ENCODE measurements around the gene ANKIB1.
A peak's percentile ranks its signal among the peaks of the same experiment; 100 is the strongest.

Gene ANKIB1

DNA sequence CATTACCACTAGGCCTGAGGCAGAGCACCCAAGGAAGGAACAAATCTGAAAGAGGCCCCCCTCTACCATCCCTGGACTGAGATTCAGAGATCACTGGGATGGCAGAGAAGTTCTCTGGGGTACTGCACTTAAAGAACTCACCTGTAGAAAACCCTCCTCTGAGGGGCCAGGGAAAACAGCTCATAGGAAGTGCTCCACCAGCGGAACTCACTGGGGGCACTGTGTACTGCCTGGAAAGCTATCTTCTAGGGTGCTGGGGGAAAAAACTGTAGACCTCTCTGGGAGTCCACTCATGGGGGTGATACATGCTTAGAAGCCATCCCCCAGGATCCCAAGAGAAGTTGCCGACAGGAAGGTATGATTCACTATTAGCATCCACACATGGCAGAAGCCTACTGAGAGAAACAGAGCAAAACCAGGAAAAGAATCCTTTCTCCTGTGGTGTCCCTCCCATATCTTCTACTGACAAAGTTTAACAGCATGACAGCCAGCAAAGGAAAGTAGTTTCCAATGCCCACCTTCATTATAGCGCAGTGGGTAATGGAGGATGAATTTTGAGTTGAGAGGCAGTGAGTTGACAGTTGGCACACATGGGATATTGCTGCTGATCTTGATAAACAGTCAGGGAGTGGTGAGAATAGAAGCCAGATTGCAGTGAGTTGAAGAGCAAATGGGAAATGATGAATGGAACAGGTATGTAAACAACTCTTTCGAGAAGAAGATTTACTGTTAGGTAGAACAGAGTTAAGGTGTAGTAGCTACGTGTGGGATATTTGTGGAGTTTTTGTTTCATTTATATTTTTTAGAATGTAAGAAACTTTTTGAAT lies 20.9 kb downstream of the ANKIB1 start:
- no peak for DNase-seq

DNA sequence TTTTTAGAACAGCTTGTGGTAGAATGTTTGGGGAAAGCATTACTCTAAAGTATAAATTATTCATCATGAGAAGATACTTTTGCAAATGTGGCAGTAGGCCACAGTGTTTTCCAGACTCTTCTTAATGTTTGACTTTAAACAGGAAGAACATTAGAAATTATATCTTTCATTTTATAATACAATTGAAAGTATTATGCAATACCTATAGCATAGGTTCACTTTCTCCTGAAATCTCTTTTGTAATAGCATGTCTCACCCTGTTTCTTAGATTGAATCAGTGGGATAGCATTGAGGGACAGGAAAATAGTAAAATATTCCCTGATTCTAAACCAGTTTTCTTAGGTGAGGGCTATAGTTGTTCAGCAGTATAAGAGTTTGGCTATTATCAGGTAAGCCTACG lies 23.1 kb downstream of the ANKIB1 start:
- DNase-seq: no peak

DNA sequence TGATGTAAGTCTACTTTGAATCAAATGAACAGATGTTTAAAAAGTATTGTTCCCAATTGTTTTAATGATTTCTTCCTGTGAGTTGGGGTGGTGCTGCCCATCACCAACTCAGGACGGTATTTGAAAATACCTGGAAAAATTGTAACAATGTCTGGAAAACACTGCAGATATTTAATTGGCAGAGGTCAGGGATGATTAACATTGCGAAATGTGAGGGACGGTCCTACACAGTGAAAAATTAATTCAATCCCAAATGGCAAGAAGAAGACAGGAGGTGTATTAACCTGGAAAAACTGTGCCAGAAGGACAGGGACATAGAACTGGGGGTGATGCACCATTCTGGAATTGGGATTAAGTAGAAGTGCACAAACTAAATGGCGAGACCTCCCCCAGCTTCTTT lies 29.6 kb downstream of the ANKIB1 start:
- DNase-seq: no peak

DNA sequence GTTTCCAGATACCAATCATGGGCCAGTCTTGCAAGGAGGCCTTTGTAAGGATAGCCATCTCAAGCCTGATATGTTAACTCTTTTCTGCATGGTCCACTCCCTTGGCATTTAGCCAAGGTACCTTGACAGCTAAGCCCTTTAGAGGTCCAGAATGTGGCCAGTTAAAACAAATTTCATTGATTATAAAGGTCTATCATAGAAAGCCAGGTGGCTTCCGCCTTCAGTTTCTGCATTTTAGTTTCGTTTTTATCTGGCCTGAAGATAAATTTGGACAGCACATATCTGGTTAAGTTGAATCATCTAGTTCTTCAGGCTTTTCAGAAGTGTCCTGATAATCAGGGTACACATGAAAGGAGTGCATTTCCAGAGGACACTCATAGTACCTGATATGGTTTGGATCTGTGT lies 30.7 kb downstream of the ANKIB1 start:
- DNase-seq: peak; percentile 27

DNA sequence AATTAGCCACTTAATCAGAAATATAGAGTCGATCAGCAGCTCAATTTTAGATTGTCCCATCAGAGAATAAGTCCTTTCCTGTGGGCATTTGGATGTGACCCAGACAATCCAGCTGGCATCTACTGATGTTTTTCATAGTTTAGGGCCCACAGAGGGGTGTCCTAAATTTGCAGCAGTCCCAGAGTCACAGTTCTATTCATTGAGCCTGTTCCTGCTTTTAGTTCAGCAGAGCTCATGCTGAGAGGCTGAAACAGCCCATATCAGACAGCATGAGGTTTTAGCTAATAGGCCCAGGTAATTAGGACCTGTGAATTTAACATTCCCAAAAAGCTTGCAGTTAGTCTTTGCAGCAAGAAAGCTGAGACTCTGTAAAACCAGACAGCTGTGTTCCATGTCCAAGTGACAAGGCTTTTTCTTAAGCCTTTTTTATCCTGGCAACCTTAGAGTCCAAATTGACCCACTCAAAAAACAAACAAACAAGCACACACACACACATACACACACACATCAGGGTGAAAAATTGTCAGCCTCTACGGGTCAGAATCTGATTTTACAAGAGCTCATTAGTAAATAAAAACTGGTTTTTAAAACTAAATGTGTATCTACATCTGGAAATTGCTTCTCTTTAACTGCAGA lies 33.7 kb downstream of the ANKIB1 start:
- no peak for DNase-seq

DNA sequence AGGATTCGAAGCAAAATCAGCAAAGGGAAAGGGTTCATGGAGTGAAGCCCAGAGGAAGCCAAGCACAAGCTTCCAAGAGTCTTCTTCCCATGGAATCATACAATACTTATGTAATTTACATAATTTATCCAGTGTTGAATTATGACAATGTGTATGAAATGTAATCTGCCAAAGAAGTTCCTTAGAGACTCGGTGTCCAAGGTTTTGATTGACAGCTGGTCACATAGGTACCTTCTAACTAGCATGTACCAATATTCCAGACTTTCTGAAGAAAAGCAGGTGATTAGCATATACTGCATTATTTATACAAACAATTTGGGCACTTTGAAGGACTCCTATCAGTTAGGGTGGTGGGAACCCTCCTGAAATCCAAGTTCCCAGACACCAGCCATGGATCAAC lies 35.3 kb downstream of the ANKIB1 start:
- no peak for DNase-seq

DNA sequence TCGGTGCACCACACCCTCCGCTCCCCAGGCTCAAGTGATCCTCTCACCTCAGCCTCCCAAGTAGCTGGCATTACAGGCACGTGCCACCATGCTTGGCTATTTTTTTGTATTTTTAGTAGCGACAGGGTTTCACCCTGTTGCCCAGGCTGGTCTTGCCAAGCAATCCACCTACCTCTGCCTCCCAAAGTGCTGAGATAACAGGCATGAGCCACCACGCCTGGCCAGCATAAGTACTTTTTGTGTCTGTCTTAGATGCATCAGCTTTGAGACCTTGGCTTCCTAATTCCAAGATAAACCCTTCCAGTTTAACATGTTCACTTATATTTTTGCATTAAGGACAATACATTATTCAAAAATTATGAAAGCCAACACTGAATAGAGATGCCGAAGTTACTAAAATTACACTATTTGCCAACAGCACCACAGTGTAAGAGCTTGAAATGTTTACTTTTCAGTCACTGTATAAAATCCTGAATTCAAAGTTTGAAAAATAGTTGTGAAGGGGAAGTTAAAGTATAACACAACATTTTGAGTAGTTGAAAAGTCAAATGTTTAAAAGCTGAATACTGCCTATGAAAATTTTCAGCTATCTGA lies 36.5 kb downstream of the ANKIB1 start:
- DNase-seq: peak; percentile 33

DNA sequence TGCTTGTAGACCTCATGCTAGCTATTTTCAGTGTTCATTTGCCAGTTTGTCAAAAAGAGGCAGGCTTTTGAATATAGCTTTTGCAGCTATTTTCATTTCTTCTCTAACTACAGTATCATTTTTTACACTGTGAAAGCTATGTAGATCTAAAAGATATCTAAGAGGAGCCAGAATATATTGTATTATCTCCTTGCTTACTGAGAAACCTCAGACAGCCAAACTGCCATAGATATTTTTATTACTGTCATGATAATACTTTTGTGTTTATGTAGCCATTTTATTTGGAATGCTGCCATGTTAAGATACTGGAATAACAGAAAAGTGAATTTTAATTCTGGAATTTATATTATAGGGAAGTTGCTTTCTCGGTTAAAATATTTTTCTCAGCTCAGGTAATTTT lies 37.2 kb downstream of the ANKIB1 start:
- peak; percentile 32 for DNase-seq

DNA sequence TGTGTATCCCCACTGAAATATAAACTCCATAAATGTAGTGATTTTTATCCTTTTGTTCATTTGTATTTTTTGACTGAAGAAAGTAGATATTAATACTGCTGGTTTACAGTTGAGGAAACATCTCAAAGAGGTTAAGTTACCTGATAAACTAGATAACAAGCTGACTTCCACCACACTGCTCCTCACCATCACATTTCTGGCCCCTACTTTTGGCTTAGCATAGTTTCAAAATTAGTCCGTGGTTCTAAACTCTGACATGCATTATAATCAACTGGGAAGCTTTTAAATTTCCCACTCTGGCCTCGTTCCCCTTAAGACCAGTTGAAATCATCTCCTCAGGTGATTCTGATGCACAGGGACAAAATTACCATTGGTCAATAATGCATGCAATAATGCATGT lies 43.5 kb downstream of the ANKIB1 start:
- DNase-seq: no peak

DNA sequence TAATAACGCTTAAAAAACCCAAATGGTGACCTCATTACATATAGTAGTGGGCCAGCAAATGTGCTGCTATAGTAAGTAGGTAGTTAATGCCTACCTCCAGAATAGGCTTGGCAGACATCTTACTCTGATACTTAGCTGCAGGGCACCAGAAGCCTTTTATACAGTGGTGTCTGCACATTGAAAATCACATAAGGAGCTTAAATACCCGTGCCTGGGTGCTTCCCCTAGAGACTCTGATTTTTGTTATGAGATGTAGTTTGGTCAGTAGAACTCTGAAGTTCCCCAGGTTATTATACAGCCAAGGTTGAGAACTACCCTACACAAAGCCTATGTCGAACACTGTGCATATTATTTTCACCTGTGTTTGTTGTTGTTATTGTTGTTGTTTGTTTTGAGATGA lies 47.2 kb downstream of the ANKIB1 start:
- DNase-seq: no peak

DNA sequence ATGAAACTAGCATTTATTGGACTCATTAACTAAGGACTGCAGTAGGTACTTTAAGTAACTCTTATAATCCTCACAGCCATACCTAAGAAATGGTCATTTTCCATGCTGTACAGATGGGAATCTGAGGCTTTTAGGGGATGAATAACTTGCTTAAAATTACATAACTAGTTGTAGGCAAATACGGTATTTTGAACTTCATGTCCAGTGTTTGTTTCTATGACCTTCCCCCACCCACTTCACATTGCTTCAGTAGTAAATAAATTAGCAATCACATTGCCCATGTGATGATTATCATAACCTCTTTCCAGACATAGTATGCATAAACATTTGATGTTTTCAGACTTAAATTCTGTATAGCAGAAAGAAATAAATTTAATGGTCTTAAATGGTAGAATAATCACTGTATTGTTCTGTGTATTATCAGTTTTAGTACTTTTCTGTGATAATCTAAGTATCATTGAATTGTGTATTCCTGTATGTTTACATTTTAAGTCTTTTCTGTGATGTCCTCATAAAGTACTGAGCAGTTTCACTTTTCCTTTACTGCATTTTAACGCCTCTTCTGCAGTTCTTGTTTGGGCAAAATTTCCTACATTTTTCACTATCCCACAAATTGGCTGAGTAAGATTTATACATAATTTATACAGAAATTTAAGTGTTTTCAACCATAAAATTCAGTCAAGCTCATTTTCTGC lies 48.3 kb downstream of the ANKIB1 start:
- DNase-seq: no peak

DNA sequence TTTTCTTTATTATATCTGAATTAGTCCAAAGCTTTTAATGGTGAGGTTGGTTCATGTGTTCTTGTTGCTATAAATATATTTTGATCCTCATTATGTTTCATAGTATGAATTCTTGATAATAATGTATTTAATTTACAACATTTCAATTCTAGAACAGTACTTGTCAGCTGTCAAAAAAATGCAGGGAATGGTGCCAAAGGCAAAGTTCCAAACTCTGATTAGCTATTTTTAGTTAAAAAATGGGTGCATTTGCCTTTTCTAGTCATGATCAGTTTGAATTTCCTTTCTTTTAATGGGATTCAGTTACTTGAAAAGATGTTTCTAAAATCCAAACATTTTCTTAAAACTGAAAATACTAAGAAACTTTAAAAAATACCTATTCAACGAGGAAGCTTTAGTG lies 49.6 kb downstream of the ANKIB1 start:
- no peak for DNase-seq

DNA sequence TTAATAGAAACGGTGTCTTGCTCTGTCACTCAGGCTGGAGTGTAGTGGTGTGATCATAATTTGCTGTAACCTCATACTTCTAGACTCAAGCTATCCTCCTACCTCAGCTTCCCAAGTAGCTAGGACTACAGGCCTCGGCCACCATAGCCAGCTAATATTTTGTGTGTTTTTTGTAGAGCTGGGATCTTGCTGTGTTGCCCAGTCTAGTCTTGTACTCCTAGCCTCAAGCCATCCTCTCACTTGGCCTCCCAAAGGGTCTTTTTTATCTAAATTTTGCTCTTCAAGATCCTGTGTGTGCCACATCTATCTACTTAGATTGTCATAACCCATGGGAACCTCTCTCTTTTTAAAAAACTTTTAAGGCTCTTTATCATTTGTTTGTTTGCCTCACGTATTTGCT lies 50.5 kb downstream of the ANKIB1 start:
- DNase-seq: no peak

DNA sequence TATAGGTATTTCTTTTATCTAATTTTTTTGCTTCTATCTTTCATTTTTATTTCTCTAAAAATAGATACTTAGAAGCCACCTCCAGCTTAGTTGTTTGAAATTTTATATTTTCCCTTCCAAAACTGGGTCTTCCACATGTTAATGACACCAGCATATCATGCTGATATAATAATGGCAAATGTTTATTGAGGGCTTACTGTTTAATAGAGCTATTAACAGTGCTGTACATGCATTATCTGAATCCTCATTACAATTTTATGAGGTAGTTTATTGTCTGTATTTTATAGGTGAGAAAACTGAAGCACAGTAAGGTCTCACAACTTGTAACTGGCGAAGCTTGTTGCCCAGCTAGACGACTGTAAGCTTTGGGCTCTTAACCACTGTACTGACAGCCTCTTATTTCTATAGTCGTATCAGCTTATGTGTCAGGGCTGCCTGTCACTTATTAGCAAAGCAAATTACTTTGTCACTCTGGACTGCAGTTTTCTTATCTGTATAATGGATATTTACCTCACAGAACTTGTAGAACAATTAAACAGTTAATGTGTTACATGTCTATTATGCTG lies 51.2 kb downstream of the ANKIB1 start:
- no peak for DNase-seq

DNA sequence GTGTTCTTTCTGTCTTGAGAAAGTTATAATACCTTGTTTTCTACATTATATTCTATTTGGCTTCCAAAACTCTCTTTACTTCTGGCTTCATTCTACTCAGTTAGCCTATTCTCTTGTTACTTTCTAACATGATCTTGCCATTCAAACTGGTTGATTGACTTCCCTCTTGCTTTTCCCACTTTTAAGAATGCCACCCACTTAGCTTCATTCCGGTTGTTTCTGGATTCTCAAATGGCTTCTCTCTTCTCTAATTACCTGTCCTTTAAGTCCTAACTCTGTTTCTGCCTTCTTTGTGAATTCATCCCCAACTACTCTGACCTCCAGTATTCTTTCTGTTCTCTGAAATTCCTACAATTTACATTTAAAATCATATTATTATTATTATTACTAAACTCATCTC lies 52.0 kb downstream of the ANKIB1 start:
- DNase-seq: no peak

DNA sequence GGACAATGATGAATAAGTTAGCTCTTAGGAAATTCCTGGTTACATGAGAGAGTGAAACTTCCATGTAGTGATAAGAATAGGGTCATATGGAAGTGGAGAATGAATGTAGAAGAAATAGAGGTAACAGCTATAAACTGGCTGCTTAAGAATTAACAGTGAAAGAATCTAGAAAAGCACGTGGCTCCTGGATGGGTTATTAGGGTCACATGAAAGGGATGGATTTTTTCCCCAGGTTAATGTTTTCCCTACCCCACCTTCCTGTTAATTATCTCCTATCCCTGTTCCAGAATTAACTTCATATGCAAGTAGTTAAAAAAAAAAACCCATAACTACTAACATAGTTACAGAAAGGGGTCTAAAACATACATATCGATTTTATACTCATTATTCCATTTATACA lies 58.0 kb downstream of the ANKIB1 start:
- no peak for DNase-seq

DNA sequence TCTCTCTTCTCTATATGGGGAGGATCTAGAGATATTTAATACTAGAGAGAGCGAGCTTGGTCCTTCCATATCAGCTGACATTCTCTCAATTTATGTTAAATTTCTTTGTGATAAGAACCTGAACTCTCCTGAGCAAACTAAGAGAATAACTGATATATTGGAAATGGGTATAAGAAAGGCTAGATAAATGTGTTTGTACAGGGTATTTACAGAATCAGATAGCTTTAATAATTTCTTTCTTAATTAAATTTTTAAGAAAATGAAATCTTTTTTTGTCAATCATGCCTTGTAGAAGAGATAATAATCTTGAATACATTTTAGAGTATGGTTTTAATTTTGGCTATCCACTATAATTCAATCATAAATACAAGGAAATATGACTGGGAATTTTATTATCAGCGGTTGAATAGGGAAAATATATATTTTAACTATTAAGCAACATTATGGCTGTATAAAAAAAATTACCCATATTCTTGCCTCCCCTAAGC lies 58.7 kb downstream of the ANKIB1 start:
- DNase-seq: no peak

DNA sequence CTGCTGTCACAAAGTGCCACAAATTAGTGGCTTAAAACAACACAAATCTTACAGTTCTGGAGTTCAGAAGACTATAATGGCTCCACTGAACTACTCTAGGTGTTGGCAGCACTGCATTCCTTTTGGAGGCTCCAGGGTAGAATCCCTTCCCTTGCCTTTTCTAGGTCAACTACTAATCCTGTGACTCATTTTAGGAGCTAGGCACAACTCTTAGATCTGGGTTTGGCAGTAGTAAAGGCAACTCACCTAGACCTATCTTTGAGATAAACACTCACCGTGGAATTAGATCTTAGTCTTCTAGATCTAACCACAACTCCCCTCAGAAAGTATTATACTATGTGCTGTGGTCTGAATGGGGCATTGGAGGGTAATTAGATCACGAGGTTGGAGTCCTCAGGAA lies 60.4 kb downstream of the ANKIB1 start:
- DNase-seq: no peak

DNA sequence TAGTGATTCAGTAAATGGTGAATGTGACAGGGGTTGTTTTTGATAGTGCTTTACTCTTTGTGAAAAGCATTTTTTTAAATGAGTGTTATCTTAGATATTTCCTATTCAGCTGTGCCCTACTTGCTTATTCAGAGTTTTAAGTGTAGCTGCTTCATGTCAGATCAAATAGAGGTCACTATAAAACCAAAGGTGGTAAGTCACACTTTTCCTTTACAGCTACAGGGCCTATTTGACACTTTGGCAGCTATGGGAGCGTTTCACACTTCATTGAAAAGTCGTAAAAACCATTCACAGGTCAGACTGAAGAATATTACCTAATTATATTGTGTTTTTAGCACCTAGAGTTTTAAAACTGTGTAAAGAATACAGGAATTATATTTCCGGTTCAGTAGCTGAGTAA lies 67.3 kb downstream of the ANKIB1 start:
- no peak for DNase-seq

DNA sequence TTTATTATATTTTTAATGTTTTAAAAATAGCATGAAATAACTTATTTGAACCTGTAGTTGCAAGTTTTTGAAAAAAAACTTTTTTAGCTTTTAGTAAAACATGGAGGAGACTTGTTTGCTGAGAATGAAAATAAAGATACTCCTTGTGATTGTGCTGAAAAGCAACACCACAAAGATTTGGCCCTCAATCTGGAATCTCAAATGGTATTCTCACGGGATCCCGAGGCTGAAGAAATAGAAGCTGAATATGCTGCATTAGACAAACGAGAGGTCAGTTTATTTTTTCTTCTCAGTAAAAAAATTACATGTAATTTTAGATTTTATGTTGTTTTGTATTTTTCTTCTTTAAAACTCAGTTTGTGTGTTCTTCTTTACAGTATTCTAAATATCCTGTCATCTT lies 73.5 kb downstream of the ANKIB1 start:
- DNase-seq: no peak

DNA sequence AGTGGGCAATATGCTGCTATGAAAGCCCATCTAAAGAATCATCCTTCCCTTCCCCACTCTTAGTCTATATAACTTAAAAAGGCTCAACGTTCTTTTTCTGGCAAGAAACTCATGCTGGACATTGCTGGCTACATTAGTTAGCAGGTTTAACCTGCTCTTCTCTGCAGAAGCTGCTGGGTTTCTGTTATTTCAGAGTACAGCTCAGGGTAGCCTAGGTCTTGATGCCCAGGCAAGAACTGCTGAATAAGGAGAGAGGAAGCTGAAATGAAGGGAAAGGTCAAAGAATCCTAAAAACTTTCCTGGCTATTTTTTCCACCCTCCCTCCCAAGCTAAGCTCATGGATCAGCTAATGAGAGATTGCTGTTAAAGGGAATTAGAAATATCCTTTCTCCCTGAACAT lies 79.4 kb downstream of the ANKIB1 start:
- no peak for DNase-seq

DNA sequence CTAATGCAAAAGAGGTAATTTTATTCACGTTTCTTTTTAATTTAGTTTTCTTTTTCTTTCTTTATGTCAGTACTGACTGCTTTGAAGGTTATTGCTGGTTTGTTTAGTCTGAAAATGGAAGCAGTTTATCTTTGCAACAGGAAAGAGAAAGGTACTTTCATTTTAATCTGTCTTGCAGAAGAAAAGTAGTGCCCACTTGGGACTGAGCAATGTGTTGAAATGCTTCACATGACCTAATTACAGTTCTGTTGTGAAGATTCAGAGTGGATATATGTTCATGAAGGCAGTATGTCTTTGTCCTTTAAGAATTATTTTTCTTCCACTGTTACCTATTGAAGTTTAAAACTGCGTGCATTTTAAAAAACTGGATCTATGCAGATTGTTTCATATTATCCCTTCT lies 80.1 kb downstream of the ANKIB1 start:
- peak; percentile 41 for DNase-seq

DNA sequence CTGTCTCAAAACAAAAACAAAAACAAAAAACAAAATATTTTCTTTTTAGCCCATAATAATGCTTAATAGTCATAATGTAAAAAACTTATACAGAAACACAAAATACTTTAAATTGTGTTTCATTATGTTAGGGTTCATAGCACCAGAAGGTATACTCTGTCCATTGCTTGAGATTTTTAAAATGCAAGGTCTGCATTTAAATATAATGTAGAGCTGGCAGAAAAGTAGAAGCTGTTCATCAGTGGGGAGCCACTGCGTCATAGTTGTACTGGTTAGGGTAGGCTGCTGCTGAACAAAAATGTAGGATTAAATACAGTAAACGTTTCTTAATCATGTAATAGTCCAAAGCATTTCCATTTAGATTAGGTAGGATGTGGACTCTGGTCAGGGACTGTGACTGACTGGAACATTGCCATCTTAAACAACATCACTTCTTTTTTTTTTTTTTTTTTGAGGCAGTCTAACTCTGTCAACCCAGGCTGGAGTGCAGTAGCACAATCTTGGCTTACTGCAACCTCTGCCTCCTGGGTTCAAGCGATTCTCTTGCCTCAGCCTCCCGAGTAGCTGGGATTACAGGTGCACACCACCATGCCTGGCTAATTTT lies 85.2 kb downstream of the ANKIB1 start:
- no peak for DNase-seq

Measured in hematopoietic multipotent progenitor cell treated with erythropoietin and hydrocortisone succinate and interleukin-3 and kit ligand, for 4 days (in vitro differentiated cells).